ENCODE measurements around the gene CACNA1A.

GRCh38 chr19:13314761-13315160 is 191.5 kb downstream of the CACNA1A start:
- TF ChIP-seq CTCF (optimal IDR thresholded peaks at IDR 0.05 in 1 of 3, IDR thresholded peaks at IDR 0.05 in 1 of 3, conservative IDR thresholded peaks at IDR 0.05 in 1 of 3; ENCODE audit: extremely low read depth in 1 of 3, insufficient read depth in 2 of 3, low read length in 3 of 3) (no peak), EZH2 (IDR thresholded peaks at IDR 0.05; ENCODE audit: low read length) (no peak)

All from keratinocyte (primary cell).